GM12892 (cell line): ENCODE data around the gene CPS1.

ENCODE experiments used
- POLR2A ChIP-seq: IDR thresholded peaks from 2 replicates; pipeline ENCODE4 v1.6.1; 2011; ENCODE audit warnings: low read depth, low read length, control low read depth
- POLR2AphosphoS5 ChIP-seq: IDR thresholded peaks from 2 replicates; pipeline ENCODE4 v1.6.1; 2011; ENCODE audit warnings: low read depth, low read length, control low read depth
- TAF1 ChIP-seq: IDR thresholded peaks from 2 replicates; pipeline ENCODE4 v1.6.1; 2011; ENCODE audit warnings: low read depth, mild to moderate bottlenecking, control low read depth, low read length, borderline replicate concordance

GRCh38 chr2:210524533-210524932, 31.9 kb upstream of the CPS1 start:
- TF ChIP-seq TAF1 (no peak), POLR2AphosphoS5 (no peak), POLR2A (no peak)
